Measurements from ENCODE around the gene TTC29. TPM values are rescaled to one million over a fixed set of nuclear protein-coding genes. Genes with fewer than 3 reads are reported as not detected.

The TTC29 gene
- total and polyA plus RNA-seq, 2 donors (not counting 1 experiment from before 2014, with no cell fraction given): 0.03 TPM; not detected in 1

DNA sequence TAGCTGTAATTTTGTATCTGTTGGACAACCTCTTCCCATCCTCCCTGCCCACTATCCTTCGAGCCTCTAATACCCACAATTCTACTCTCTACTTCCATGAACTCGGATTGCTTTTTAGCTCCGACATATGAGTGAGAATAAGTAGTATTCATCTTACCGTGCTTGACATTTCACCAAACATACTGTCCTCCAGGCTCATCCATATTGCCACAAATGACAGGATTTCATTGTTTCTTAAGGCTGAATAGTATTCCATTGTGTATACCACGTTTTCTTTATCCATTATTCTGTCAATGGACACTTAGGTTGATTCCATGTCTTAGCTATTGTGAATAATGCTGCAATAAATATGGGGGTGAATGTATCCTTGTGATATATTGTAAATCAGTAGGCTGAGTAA, 26.4 kb upstream of the TTC29 start:
- no peak overlapping the region for H3K27ac ChIP-seq (ENCODE audit: insufficient read depth, low read length)
- no peak for TF ChIP-seq EZH2 (IDR thresholded peaks at IDR 0.05; ENCODE audit: low read length, missing control alignments)
- TF ChIP-seq, protein P1, sequence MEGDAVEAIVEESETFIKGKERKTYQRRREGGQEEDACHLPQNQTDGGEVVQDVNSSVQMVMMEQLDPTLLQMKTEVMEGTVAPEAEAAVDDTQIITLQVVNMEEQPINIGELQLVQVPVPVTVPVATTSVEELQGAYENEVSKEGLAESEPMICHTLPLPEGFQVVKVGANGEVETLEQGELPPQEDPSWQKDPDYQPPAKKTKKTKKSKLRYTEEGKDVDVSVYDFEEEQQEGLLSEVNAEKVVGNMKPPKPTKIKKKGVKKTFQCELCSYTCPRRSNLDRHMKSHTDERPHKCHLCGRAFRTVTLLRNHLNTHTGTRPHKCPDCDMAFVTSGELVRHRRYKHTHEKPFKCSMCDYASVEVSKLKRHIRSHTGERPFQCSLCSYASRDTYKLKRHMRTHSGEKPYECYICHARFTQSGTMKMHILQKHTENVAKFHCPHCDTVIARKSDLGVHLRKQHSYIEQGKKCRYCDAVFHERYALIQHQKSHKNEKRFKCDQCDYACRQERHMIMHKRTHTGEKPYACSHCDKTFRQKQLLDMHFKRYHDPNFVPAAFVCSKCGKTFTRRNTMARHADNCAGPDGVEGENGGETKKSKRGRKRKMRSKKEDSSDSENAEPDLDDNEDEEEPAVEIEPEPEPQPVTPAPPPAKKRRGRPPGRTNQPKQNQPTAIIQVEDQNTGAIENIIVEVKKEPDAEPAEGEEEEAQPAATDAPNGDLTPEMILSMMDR (conservative IDR thresholded peaks at IDR 0.05 in 1 of 2, IDR thresholded peaks at IDR 0.05 in 1 of 2; ENCODE audit: low read depth in 1 of 2, low read length in 2 of 2): no peak
- no peak overlapping the region for H2AFZ ChIP-seq (ENCODE audit: low read length)
- no peaks in the 10 kb centered on the region for H3K79me2 ChIP-seq (ENCODE audit: control insufficient read depth, insufficient read depth, low read length)
- H3K4me1 ChIP-seq (ENCODE audit: control insufficient read depth, extremely low read depth, insufficient read depth, low read length): no peaks in the 10 kb centered on the region
- DNase-seq (ENCODE audit: low read depth in 2 of 2): no peak
- no peak overlapping the region for H3K4me3 ChIP-seq (replicated peaks in 1 of 4; ENCODE audit: control extremely low read depth in 1 of 4, insufficient read depth in 1 of 4, low read depth in 3 of 4, low read length in 4 of 4)
- H3K27me3 ChIP-seq (ENCODE audit: control insufficient read depth, insufficient read depth, low read length): no peaks in the 10 kb centered on the region
- H3K9ac ChIP-seq (ENCODE audit: insufficient read depth, low read length): no peak overlapping the region
- no peaks in the 10 kb centered on the region for H3K36me3 ChIP-seq (ENCODE audit: control insufficient read depth, insufficient read depth, low read length)
- no peaks in the 10 kb centered on the region for H4K20me1 ChIP-seq (ENCODE audit: control insufficient read depth, extremely low read depth, insufficient read depth, low read length)
- H3K9me3 ChIP-seq (ENCODE audit: control insufficient read depth, insufficient read depth, low read depth, low read length): no peaks in the 10 kb centered on the region
- H3K4me2 ChIP-seq (ENCODE audit: extremely low read depth, insufficient read depth, low read length): no peak overlapping the region

DNA sequence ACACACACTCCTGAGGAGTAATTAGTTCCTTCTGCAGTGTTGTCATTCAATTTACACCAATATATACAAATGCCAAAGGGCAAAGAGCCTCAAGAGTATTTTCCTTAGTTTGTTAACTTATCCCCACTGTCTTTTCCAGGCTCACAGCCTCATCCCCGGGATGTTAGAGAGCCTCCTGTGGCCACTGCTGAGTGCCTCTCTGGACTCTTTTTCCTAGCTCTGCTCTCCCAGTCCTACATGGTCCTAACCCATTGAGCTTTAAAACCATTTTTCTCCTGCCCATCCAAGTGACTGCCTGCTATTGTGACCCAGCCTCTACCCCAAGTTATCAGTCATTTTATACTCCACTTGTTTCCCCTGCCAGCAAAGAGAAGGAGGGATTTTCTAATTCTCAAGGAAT, 23.5 kb upstream of the TTC29 start:
- H2AFZ ChIP-seq (ENCODE audit: low read length): no peak overlapping the region
- H3K4me2 ChIP-seq (ENCODE audit: extremely low read depth, insufficient read depth, low read length): no peak overlapping the region
- TF ChIP-seq, protein P1 (conservative IDR thresholded peaks at IDR 0.05 in 1 of 2, IDR thresholded peaks at IDR 0.05 in 1 of 2; ENCODE audit: low read depth in 1 of 2, low read length in 2 of 2): no peak
- no peak for TF ChIP-seq EZH2 (IDR thresholded peaks at IDR 0.05; ENCODE audit: low read length, missing control alignments)
- no peak overlapping the region for H3K9ac ChIP-seq (ENCODE audit: insufficient read depth, low read length)
- H3K36me3 ChIP-seq (ENCODE audit: control insufficient read depth, insufficient read depth, low read length): no peaks in the 10 kb centered on the region
- no peak overlapping the region for H3K27ac ChIP-seq (ENCODE audit: insufficient read depth, low read length)
- H4K20me1 ChIP-seq (ENCODE audit: control insufficient read depth, extremely low read depth, insufficient read depth, low read length): no peaks in the 10 kb centered on the region
- H3K4me1 ChIP-seq (ENCODE audit: control insufficient read depth, extremely low read depth, insufficient read depth, low read length): no peaks in the 10 kb centered on the region
- no peaks in the 10 kb centered on the region for H3K9me3 ChIP-seq (ENCODE audit: control insufficient read depth, insufficient read depth, low read depth, low read length)
- no peaks in the 10 kb centered on the region for H3K27me3 ChIP-seq (ENCODE audit: control insufficient read depth, insufficient read depth, low read length)
- H3K79me2 ChIP-seq (ENCODE audit: control insufficient read depth, insufficient read depth, low read length): no peaks in the 10 kb centered on the region
- no peak for DNase-seq (ENCODE audit: low read depth in 2 of 2)
- H3K4me3 ChIP-seq (replicated peaks in 1 of 4; ENCODE audit: control extremely low read depth in 1 of 4, insufficient read depth in 1 of 4, low read depth in 3 of 4, low read length in 4 of 4): no peak overlapping the region

DNA sequence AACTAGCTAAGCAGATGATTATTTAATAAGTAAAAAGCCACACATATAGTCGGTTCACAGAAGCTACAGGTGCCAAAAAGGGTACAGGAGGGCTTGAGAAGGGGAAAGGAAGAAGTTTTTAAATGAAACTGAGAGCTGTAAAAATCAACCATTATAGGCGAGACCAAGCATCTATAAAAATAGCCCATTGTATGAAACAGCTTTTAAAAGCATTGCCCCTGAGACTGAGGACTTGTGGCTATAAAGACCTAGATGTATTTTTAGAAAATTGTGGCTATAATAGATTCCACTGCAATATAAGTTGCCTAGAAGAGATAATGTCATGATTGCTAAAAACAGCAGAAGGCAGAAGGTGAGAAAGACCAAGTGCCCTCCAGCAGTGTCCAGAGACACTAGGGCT, 15.0 kb upstream of the TTC29 start:
- Histone ChIP-seq H3K4me2 (ENCODE audit: extremely low read depth, insufficient read depth, low read length) (no peak overlapping the region), H3K27ac (ENCODE audit: insufficient read depth, low read length) (no peak overlapping the region), H3K4me3 (replicated peaks in 1 of 4; ENCODE audit: control extremely low read depth in 1 of 4, insufficient read depth in 1 of 4, low read depth in 3 of 4, low read length in 4 of 4) (no peak overlapping the region), H3K36me3 (ENCODE audit: control insufficient read depth, insufficient read depth, low read length) (no peaks in the 10 kb centered on the region), H3K9me3 (ENCODE audit: control insufficient read depth, insufficient read depth, low read depth, low read length) (no peaks in the 10 kb centered on the region), H4K20me1 (ENCODE audit: control insufficient read depth, extremely low read depth, insufficient read depth, low read length) (no peaks in the 10 kb centered on the region), H3K27me3 (ENCODE audit: control insufficient read depth, insufficient read depth, low read length) (no peaks in the 10 kb centered on the region), H3K4me1 (ENCODE audit: control insufficient read depth, extremely low read depth, insufficient read depth, low read length) (no peaks in the 10 kb centered on the region), H3K9ac (ENCODE audit: insufficient read depth, low read length) (no peak overlapping the region), H2AFZ (ENCODE audit: low read length) (no peak overlapping the region), H3K79me2 (ENCODE audit: control insufficient read depth, insufficient read depth, low read length) (no peaks in the 10 kb centered on the region)
- TF ChIP-seq, protein P1 (conservative IDR thresholded peaks at IDR 0.05 in 1 of 2, IDR thresholded peaks at IDR 0.05 in 1 of 2; ENCODE audit: low read depth in 1 of 2, low read length in 2 of 2): no peak
- no peak for TF ChIP-seq EZH2 (IDR thresholded peaks at IDR 0.05; ENCODE audit: low read length, missing control alignments)
- no peak for DNase-seq (ENCODE audit: low read depth in 2 of 2)

Data from fibroblast of lung (primary cell).